ENCODE results near the gene ALDH1A3. TPM values are rescaled to one million over a fixed set of nuclear protein-coding genes. Genes with fewer than 3 reads are reported as not detected.

The ALDH1A3 gene
- total RNA-seq, 1 experiment from 2014 or later: 14.0 TPM

- H3K27ac Mint-ChIP-seq: no peak overlapping the region
- peaks cover 25% of the 10 kb centered on the region for H3K27me3 Mint-ChIP-seq (ENCODE audit: low read depth)
These were observed 35.2 kb downstream of the ALDH1A3 start for GRCh38 chr15:100914876-100915275.

DNA sequence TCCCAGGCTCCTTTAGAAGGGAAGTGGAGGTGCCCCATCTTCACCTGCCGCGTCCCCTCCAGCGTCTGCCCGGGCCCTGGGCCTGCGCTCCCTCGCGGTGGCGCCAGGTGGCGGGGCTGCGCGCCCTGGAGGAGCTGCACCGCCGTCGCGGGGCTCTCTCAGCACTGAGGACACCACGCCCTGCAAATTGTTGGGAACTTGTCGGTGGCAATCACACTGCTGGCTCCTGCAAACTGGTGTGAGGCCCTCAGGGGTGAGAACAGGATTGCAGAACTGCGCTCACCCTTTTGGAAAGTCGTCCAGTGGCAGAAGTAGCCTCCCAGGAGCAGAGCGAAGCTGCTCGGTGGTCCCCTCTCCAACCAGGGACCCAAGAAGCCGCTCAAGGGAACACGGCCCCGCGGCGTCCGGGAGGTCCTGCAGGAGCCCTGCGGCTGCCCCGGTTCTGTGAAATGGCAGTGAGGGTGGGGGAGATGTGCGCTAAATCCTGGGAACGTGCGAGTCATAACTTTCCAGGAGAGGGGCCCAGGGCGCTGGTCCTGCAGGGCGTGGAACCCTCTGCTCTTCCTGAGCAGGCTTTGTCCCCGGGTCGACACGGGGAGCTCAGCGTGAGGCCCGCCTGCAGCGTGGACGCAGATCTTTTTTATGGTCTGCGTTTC, 38.5 kb downstream of the ALDH1A3 start:
- ChIA-PET POLR2A (interaction anchor here (1.8 kb wide), 1 partner anchor 90 kb away, joined by 11 read pairs; no protein-coding TSS in a partner anchor), CTCF (interaction anchor here (0.5 to 10.6 kb wide), 32 partner anchors 9 to 348 kb away, joined by 3 to 253 read pairs (median 4); partner anchors contain the start of gene ALDH1A3)
- peaks cover 12% of the 10 kb centered on the region for H3K36me3 Mint-ChIP-seq
- H3K27ac Mint-ChIP-seq: no peak overlapping the region
- H3K27me3 Mint-ChIP-seq (ENCODE audit: low read depth): peaks cover 58% of the 10 kb centered on the region
- peaks cover 5% of the 10 kb centered on the region for H3K9me3 Mint-ChIP-seq
- peak; percentile 88 for ATAC-seq
- peaks cover 18% of the 10 kb centered on the region for H3K4me1 Mint-ChIP-seq
- peak overlapping the region; percentile 66 for H3K4me3 Mint-ChIP-seq
- peak; percentile 88 for DNase-seq (ENCODE audit: low spot score)
- TF ChIP-seq NR3C1 (CRISPR knock-in tag; conservative IDR thresholded peaks at IDR 0.05; ENCODE audit: low read depth) (0 out of 2 replicates have a peak, but pooled peaks have one; percentile 24), TP53 (CRISPR knock-in tag; IDR thresholded peaks at IDR 0.05) (no peak), JAZF1 (CRISPR knock-in tag; IDR thresholded peaks at IDR 0.05) (no peak), ERG (CRISPR knock-in tag; IDR thresholded peaks at IDR 0.05) (no peak), ZBTB21 (CRISPR knock-in tag; IDR thresholded peaks at IDR 0.05; ENCODE audit: borderline replicate concordance) (no peak), SMAD4 (CRISPR knock-in tag; IDR thresholded peaks at IDR 0.05) (no peak), USF2 (CRISPR knock-in tag; IDR thresholded peaks at IDR 0.05) (no peak), TEAD1 (CRISPR knock-in tag; IDR thresholded peaks at IDR 0.05) (0 out of 2 replicates have a peak, but pooled peaks have one; percentile 21), ZNF317 (CRISPR knock-in tag; IDR thresholded peaks at IDR 0.05; ENCODE audit: borderline replicate concordance, low read depth) (no peak), CTCF (IDR thresholded peaks at IDR 0.05) (peak; percentile 85), MLX (CRISPR knock-in tag; IDR thresholded peaks at IDR 0.05) (no peak), PRDM15 (CRISPR knock-in tag; IDR thresholded peaks at IDR 0.05) (peak; percentile 18; the same call in 1 of the 2 replicates), FOXP4 (CRISPR knock-in tag; IDR thresholded peaks at IDR 0.05) (0 out of 2 replicates have a peak, but pooled peaks have one; percentile 26)
- TF ChIP-seq, protein P1, sequence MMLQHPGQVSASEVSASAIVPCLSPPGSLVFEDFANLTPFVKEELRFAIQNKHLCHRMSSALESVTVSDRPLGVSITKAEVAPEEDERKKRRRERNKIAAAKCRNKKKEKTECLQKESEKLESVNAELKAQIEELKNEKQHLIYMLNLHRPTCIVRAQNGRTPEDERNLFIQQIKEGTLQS (CRISPR knock-in tag; conservative IDR thresholded peaks at IDR 0.05): no peak
- TF ChIP-seq, protein P2, sequence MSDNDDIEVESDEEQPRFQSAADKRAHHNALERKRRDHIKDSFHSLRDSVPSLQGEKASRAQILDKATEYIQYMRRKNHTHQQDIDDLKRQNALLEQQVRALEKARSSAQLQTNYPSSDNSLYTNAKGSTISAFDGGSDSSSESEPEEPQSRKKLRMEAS (CRISPR knock-in tag; IDR thresholded peaks at IDR 0.05): peak; percentile 79

More at GRCh38 chr15:100914876-100915275, 35.2 kb downstream of the ALDH1A3 start:
- TF ChIP-seq, protein P3, sequence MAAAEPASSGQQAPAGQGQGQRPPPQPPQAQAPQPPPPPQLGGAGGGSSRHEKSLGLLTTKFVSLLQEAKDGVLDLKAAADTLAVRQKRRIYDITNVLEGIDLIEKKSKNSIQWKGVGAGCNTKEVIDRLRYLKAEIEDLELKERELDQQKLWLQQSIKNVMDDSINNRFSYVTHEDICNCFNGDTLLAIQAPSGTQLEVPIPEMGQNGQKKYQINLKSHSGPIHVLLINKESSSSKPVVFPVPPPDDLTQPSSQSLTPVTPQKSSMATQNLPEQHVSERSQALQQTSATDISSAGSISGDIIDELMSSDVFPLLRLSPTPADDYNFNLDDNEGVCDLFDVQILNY (CRISPR knock-in tag; IDR thresholded peaks at IDR 0.05): no peak
- TF ChIP-seq PREB (CRISPR knock-in tag; IDR thresholded peaks at IDR 0.05; ENCODE audit: borderline replicate concordance) (no peak), ZNF138 (CRISPR knock-in tag; conservative IDR thresholded peaks at IDR 0.05) (no peak)
- Mint-ChIP-seq H3K4me3 (peak overlapping the region; percentile 41), H3K9me3 (peaks cover 15% of the 10 kb centered on the region), H3K36me3 (peaks cover 25% of the 10 kb centered on the region), H3K4me1 (peaks cover 25% of the 10 kb centered on the region)
- ChIA-PET POLR2A (interaction anchor here (1.0 to 1.5 kb wide), 2 partner anchors 9 to 26 kb away, joined by 3 to 4 read pairs; no protein-coding TSS in a partner anchor), CTCF (interaction anchor here (0.6 to 10.6 kb wide), 16 partner anchors 8 to 340 kb away, joined by 3 to 253 read pairs (median 4); no protein-coding TSS in a partner anchor)
- DNase-seq (ENCODE audit: low spot score): no peak
- ATAC-seq: peak; percentile 40
